Stimulated activated CD4-positive, alpha-beta T cell treated with anti-CD3 and anti-CD28 coated beads, Interleukin-2, amount 100 ng/mL, for 48 hours (primary cell): ENCODE data around the gene FAP.
A peak's percentile ranks its signal among the peaks of the same experiment; 100 is the strongest.

Source experiments
- DNase-seq, 2 donors: peaks; one replicate each; pipeline ENCODE4 v3.0.0-alpha.2; 2020

FAP gene

GRCh38 chr2:162241571-162241970 lies 1.7 kb downstream of the FAP start:
- no peak for DNase-seq

- no peak for DNase-seq
Measured at GRCh38 chr2:162234620-162235462, 8.4 kb downstream of the FAP start.

GRCh38 chr2:162233197-162233596 lies 10.0 kb downstream of the FAP start:
- no peak for DNase-seq

- DNase-seq = no peak
Measured at GRCh38 chr2:162232671-162233070, 10.6 kb downstream of the FAP start.

- DNase-seq = no peak
Measured at GRCh38 chr2:162232027-162232426, 11.2 kb downstream of the FAP start.

GRCh38 chr2:162230761-162231160 lies 12.5 kb downstream of the FAP start:
- no peak for DNase-seq

GRCh38 chr2:162226836-162227235 lies 16.4 kb downstream of the FAP start:
- DNase-seq = no peak

GRCh38 chr2:162221064-162221463 lies 22.2 kb downstream of the FAP start:
- DNase-seq = peak; percentile 64 to 67

GRCh38 chr2:162220368-162220767 lies 22.9 kb downstream of the FAP start:
- no peak for DNase-seq

GRCh38 chr2:162219426-162219825 lies 23.8 kb downstream of the FAP start:
- DNase-seq = no peak

- DNase-seq = no peak
Measured at GRCh38 chr2:162217598-162217997, 25.6 kb downstream of the FAP start.

- DNase-seq = no peak
Measured at GRCh38 chr2:162215162-162215561, 28.1 kb downstream of the FAP start.

- no peak for DNase-seq
Measured at GRCh38 chr2:162212366-162212765, 30.9 kb downstream of the FAP start.

GRCh38 chr2:162211732-162212131 lies 31.5 kb downstream of the FAP start:
- no peak for DNase-seq

- no peak for DNase-seq
Measured at GRCh38 chr2:162210385-162210784, 32.9 kb downstream of the FAP start.

GRCh38 chr2:162202203-162202602 lies 41.0 kb downstream of the FAP start:
- no peak for DNase-seq

- no peak for DNase-seq
Measured at GRCh38 chr2:162200636-162201035, 42.6 kb downstream of the FAP start.

- DNase-seq = no peak
Measured at GRCh38 chr2:162199913-162200312, 43.3 kb downstream of the FAP start.

GRCh38 chr2:162198239-162198638 lies 45.0 kb downstream of the FAP start:
- no peak for DNase-seq

GRCh38 chr2:162197069-162197825 lies 46.0 kb downstream of the FAP start:
- no peak for DNase-seq

GRCh38 chr2:162196638-162197037 lies 46.6 kb downstream of the FAP start:
- DNase-seq = no peak

- no peak for DNase-seq
Measured at GRCh38 chr2:162188451-162188850, 54.8 kb downstream of the FAP start.

GRCh38 chr2:162185541-162186232 lies 57.6 kb downstream of the FAP start:
- DNase-seq = no peak
